ENCODE data around the gene POU3F1.

POU3F1 gene

DNA sequence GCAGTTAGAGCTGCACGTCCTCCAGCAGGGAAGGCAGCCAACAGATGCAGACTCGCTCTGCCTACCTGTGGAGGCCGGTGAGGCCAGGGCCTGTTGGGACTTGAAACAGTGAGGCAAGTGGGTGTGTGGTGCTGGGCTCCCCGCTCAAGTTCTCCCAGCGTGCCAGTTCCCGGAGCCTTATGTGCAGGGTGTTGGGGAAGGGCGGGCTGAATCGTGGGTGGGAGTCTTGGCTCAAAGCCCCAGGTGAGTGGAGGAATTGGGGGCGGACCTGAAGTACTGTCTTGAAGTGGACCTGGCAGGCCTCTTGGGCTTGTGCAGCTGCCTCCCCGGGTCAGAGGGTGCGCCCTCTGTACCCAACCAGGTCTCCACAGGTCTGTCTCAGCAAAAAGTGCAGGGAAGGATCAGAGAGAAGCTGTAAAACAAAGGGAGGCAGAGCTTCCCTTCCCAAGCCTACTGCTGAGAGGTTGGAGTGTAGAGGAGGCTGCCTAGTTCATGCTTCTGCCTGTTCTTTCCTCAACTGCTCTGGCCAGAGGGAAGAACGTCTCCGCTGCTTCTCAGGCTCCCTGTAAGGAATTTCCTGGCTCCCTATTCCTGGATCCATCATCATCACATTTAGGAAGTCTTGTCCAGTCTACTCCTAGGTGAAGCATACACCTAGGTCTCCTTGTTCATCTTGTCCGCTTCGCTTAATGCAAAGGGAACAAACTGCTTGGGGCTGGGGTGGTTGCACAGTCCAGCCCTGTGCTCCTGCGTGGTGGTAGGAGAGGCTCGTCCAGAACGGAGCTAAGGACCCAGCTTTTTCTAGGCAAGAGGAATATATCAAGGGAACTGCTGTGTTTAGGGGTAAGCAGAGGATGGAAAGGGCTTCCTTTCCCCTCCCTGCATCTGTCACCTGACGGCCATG is 19.1 kb downstream of the POU3F1 start:
- no peak for DNase-seq

DNA sequence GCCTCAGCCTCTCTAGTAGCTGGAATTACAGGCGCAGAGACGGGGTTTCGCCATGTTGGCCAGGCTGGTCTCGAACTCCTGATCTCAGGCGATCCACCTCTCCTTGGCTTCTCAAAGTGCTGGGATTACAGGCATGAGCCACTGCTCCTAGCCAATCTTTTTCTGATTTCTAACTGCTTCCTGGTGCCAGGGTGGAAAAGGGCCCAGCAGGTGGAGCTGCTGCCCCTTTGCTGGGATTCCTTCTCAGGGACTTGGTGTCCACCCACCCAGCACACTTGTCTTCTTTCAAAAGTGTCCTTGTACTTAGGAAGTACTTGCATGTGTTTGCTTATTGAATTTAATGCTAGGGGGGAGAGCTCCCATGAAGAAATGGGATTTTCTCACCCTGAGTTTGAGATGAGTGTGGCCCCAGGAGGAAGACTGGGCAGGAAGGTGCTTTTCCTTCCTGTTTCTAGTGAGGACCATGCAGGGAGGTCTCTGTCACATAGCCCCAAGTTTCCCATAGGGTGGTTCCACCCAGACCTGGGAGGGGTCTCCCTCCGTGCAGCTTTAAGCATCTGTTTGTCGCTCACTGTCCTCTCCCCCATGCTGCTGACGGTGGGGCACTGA is 19.9 kb downstream of the POU3F1 start:
- DNase-seq, result peak in 1 of 2 experiments; percentile 42

DNA sequence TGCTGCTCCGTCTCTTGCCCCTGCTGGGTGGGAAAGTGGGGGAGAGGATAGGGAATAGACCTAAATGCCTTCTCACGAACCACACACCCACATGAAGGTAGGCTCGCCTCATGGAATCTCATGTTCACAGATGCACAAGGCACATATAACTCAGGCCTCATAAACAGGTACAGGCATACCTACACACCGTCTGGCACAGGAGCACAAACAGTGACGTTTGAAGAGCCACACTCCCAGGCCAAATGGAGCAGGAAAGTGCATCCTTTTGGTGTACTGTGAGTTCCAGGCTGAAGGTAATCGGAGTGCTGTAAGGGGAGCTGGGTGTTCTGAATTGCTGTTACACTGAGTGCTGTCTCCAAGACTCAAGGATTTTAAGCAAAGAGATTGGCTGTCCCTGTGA is 20.9 kb downstream of the POU3F1 start:
- no peak for DNase-seq

DNA sequence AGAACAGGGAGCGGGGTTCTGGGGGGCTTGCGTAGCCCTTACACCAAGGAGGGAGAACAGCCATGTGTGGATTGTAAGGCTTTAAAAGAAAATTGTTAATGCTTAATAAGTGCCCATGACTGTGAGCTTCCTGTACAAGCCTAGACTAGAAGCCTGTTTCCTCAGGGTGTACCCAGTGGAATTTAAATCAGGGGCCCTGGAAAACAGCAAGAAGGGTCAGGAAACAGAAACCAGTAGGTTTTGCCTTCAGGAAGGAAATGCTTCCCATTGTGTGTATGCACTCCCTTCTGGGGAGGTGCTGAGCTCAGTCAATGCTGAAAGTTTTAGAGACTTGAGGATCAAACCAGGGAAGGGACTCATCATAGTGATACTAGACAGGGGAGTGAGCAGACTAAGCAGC is 21.4 kb downstream of the POU3F1 start:
- DNase-seq, result no peak

DNA sequence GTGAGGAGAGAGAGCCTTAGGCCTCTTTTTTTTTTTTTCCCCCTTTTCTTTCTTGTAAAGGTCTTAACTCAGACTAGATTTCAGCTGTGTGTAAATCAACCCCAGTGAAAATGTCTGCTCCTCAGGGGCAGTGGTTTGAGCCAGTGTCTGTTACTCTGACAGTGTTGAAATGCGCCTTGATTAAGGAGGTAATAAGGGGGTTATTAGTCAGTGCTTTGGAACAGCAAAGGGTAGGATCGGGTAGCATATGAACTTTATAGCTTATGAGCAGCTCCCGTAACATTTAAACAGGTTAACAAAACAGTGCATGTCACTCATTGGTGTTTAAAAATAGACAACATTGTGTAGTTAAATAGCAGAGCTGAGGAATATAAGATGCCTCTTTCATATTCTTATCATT is 23.8 kb downstream of the POU3F1 start:
- DNase-seq, result no peak

DNA sequence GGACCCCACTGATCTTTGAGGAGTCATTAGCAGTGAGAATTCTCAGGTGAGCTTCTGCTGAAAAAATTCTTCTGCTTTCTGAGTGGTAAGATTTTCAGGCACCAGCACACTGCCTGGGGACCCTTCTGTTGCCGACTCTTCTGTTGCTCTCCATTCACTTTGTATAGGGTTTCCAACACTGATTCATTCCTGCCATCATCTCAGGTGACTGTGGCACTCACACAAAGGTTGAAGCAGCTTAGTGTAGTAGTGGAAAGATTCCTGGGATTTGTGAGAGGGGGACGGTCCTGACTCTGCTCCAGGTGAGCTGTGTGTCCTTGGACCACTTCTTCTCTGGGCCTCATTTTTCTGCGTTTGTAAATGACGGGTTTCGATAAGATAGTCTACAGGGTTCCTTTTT is 24.6 kb downstream of the POU3F1 start:
- DNase-seq, result no peak

DNA sequence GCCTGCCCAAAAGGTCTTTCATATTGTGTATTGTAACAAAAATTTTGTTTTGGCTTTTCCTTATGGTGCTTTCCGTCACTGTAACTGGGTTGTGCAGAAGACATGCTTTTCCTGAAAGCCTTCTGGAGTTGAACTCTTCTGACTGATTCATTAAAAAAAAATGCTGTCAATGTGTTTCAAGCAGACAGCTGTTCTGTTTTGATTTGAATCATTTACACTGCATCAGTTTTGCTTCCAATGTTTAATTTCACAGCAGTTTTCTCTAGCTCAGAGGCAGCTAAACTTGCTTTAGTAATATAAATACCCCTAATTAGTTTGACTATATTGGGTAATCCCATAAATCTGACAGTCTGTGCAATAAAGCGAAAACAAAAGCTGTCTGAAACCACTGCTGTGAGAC is 26.2 kb downstream of the POU3F1 start:
- DNase-seq, result no peak

DNA sequence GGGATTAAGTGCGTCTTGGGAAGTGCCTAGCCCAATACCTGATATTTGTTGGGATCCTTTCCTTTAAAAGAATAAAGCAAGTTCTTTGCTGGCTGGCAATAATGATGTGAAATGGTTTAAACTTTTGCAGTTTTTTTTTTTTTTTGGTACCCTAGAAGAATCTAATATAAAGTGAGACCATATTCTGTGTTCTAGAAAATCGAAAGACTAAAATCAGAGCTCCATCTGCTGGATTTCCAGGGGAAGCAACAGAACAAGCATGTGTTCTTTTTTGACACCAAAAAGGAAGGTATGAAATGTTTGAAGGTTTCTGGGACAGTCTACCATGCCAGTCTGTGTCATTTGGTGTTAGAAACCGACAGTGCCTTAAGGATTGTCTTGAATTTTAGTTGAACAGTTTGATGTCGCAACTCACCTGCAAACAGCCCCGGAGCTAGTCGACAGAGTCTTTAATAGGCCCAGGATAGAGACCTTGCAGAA is 27.7 kb downstream of the POU3F1 start:
- peak in 1 of 2 experiments; percentile 51 for DNase-seq

DNA sequence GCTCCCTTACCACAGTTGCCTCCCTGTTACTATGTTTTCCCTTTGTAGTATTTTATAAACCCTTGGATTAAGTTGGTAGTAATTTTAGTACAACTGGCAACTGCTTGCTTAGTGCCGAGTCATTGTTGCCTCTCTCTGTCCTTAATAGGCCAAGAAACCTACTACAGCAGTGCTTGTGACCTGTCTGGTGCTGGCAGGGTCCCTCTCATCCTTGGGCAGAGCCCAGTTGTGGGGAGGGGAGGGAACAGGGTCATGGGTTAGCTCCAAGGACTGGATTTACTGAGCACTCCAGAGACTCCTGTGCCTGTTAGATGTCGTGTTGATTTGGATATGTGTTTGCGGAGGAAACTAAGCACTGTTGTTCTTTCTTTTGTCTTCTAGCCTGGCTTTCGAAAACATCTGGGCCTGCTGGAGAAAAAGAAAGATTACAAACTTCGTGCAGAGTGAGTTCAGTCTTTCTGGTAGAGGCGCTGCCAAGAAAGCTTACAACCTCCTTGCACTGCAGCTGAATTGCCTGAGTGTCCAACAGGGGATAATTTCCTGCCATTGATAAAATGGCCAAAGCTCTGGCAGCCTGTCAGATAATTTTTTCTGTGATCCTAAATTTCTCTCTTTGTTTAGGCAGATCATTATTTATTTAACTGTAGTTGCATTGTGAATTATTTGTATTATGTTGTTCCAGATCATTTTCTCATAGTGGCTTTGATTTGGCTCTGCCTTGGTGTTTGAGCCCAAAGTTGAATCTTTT is 30.4 kb downstream of the POU3F1 start:
- no peak for DNase-seq

DNA sequence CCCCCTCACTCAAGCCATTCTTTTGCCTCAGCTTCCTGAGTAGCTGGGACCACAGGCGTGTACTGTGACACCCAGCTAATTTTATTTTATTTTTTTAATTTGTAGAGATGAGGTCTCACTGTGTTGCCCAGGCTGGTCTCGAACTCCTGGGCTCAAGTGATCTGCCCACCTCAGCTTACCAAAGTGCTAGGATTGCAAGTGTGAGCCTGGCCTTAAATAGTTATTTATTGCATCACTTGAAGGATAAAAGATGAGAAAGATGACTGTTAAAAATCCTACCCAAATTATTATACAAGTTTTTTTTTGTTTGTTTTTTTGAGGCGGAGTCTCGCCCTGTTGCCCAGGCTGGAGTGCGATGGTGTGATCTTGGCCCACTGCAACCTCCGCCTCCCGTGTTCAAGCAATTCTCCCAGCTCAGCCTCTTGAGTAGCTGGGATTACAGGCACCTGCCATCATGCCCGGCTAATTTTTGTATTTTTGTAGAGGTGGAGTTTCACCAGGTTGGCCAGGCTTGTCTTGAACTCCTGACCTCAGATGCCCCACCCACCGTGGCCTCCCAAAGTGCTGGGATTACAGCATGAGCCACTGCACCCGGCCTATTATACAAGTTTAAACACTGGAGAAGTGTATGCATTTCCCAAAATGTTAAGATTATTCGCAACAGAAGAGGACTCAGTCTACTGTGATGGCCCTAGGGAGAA is 31.7 kb downstream of the POU3F1 start:
- no peak for DNase-seq

DNA sequence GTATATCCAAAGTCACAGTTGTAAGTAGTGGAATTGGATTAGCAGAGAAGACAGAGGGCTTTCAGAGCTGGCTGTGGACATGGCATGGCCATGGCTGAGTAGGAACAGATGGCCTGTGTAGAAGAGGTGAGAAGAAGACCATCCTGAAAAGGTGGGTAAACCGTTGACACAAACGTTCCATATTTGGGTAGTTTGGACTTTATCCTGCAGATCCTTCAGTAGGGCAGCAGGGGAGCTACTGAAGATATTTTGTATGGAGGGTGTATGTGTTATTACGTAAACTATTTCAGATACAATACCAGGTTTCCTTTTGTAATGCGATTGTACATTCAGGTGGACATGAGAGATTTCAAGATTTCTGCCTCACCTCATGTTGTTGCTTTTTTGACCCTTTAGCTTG is 32.4 kb downstream of the POU3F1 start:
- DNase-seq, result no peak

DNA sequence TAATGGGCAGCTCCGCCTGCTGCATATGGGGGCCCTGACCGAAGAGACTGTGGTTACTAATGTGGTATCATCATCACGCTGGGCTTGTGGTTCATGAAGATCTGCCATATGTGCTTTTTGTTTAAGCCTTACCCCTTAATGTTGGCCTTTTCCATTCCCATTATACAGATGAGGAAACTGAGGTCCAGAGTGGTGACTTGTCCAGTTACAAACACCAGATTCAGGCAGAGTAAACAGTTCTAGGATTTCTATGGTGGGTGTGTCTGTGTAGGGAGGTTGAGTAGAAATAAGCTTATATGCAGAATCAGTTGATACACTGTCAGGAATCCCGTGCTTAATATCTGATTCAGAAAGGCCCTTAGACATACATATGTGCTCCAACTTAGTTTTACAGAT is 33.4 kb downstream of the POU3F1 start:
- no peak for DNase-seq

DNA sequence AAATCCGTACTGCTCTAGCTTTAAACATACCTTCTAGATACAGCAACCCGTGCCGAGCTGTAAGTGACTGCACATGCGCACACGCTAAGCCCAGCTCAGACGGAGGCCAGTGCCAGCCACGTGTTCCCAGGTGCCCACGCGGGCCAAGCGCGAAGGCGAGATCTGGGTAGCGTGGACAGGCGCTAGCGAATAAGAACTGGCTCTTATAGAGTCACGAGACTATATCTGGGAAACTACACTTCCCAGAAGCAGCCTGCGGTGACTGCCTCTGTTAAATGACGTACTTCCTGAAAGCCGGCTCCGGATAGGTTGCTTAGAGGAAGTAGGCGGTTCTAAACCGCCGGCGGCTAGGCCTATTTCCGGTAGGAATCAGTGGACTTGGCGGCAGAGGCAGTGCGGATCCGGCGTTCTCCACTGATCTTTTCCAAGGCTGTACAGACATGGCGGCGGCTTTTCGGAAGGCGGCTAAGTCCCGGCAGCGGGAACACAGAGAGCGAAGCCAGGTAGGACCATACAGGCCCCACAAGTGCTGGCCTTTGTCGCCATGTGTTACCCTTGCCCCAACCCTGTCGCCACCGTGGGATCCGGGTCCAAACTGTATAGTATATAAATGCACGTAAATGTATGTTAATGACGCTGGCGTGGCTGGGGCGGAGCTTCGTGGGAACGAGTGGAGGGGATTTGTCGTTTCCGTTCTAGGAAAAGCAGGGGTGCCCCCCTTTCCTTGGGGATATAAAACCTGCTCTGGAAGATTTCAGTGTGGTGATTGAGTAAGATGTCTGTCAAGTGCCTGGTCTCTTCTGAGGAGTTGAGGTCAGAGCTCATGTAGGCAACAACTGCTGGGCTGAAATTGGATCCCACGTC is 34.0 kb downstream of the POU3F1 start, which contains the start of gene UTP11:
Gene UTP11, plus strand, starts transcription at position 372 of the 864 bp plus-strand sequence. Its CDS starts 69 bp downstream, at position 441.
- peak; percentile 92 to 99 for DNase-seq

DNA sequence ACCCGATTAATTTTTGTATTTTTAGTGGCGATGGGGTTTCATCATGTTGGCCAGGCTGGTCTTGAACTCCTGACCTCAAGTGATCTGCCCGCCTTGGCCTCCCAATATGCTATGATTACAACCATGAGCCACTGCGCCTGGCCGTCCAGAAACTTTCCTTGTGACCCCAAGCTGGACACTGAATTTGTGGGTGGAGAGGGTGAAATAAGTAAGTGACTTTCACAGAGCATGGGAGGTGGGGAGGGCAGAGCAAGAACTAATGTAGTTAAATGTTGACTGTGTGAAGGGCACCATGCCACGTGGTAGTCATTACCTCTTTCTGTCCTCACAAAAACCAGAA is 36.8 kb downstream of the POU3F1 start:
- DNase-seq, result no peak

DNA sequence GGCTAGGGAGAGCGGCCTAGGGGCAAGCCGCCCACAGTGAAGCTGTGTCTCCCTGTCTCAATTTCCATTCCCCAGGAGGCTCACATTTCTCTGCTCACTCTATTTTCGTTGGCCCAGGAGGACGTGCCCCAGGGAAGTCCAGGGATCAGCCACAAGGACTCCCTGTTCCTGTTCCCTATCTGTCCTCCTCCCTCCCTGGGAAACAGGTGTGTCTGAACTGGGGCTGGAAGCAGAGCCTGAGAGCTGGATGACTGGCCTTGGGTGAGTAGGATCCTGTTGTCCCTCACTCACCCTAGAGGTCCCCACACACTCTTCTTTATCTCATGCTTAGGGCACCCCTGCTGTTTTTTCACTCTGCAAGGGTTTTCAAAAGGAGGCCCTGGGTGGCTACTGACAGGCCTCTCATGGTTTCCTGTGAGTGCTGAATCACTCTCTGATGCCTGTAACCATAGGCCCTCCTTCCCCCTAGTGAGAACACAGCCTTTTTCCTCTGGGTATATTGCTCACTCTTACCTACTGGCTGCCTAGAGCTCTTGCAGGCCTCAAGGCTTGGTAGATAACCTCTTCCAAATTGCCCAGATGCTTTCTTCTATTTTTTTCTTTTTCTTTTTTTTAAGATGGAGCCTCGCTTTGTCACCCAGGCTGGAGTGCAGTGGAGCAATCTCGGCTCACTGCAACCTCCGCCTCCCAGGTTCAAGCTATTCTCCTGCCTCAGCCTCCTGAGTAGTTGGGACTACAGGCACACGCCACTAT is 37.3 kb downstream of the POU3F1 start:
- DNase-seq, result peak in 1 of 2 experiments; percentile 9

DNA sequence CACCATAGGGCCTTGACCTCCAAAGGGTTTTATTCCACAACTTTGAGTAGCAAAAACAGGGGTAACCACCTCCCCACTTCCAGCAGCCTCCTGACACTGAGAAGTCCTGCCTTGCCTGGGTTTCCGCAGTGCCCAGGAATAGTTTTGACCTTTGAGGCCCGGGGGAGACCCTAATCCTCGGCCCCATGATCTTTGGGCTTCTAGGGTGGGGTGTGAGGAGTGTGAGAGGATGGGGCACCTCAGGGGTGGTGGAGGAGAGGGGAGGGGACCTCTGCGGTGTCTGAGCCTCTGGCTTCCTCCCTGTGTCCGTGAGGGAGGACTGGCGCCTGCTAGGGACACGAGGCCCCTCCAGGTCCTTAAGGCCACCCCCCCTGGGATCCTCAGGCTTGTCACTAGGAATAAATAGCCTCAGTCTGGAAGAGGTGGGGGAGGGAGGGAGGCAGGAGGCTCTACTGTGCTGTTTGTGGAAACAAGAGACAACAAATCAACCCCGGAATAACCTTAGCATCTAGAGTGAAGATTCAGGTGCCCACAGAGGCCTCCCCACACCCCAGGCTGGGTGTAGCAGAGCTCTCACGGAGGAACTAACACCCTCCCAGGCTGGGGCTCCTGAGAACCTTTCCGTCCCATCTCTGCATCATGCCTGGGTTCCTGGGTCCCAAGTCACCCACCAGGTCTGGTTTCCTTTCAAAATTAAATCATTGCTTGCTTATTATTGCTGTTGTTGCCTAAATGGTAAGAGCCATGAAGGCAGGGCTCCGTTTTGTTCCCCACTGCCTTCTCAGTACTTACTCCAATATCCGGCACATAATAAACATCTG is 40.4 kb downstream of the POU3F1 start:
- no peak for DNase-seq

DNA sequence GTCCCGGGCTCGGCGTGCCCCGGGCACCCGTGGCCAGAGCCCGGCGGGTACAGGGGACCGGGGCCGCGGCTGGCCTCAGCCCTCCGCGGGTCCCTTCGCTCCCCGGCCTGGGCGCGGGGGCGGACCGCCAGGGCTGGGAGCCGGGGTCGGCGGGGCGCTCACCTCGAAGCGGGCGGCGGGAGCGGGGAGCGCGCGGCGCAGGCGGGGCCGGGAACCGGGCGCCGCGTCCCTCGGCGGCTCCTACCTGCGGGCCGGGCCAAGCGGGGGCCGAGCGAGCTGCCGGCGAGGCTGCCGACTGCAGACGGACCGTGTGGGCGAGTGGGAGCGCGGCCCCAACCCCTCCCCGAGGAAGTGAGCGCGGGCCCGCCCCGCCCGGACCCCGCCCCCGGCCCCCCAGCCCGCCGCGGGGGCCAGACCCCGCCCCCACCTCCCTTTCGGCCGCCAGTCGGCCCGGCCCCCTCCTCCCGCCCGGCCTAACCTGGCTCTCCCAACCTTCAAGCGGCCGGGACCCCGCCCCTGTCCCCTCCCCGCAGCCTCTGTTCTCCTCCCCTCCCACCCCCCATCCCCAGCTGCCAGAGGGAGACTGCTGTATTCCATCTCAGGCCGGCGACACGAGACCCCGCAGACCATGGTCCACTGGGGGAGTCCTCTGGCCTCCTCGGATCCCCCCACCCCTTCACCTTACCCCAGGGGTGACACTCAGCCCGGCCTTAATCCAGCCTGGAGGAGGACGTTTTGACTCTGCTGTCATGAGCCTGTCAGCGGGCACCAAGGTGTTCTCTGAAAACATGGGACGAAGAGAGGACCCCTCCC is 41.2 kb downstream of the POU3F1 start, which contains the start of gene FHL3:
Gene FHL3, minus strand, starts transcription at position 320 of the 813 bp plus-strand sequence. CDS start 6,102 bp downstream, outside the sequence.
- DNase-seq, result peak in 1 of 2 experiments; percentile 41

DNA sequence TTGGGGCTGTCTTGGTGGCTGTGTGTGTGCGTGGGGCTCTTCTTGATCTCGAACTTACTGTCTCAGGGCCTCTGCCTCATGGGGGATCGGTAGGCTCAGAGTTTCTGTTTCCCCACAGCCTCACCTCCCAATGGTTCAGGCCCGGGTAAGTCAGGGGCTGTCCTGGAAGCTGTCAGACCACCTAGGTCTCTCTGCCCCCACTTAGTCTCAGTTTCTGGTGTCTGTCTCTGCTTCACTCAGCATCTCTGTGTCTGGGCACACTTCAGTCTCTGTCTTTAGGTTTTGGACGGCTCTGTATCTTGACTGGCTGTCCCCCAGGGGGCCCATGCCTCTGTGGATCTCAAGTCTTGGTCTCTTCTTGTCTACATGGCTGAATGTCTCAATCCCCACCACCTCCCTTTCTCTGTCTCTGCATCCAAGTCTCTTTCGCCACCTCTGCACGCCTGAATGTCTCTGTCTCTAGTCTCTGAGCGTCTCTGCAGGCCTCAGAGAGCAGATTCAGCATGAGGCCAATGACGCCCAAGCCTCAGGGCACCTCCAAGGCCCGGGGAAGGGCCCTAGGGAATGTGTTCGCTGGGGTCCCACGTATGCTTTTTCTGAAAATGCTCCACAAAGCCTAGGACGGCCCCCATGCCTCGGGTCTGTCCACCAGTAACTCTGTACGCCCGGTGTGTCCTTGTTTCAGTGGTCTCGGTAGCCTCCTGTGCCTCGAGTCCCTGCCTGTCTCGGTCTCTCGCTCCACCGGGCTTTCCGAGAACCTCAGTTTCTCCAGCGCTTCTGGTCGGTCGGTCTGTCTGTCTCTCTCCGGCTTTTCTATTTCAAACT is 42.1 kb downstream of the POU3F1 start:
- DNase-seq, result no peak

Measured in SW 1271 (cell line).